ENCODE data around the gene MS4A6A.

Gene MS4A6A

GRCh38 chr11:60127311-60127811 is 55.5 kb downstream of the MS4A6A start:
- no peak overlapping the region for H3K27ac ChIP-seq (ENCODE audit: low read length)
- no peak overlapping the region for H3K9ac ChIP-seq (ENCODE audit: low read depth, low read length)
- H3K36me3 ChIP-seq (ENCODE audit: insufficient read depth, low read depth, low read length) = no peaks in the 10 kb centered on the region
- 0 out of 2 replicates have a peak, but pooled peaks cover 8% of the 10 kb centered on the region for H3K4me1 ChIP-seq (ENCODE audit: insufficient read depth, low read length)
- no peak overlapping the region for H3K4me3 ChIP-seq (ENCODE audit: low read length)
- H3K9me3 ChIP-seq (ENCODE audit: insufficient read depth, low read depth, low read length) = no peaks in the 10 kb centered on the region
- no peaks in the 10 kb centered on the region for H3K27me3 ChIP-seq (ENCODE audit: insufficient read depth, low read length)

- no peak overlapping the region for H3K9ac ChIP-seq (ENCODE audit: low read depth, low read length)
- H3K4me1 ChIP-seq (ENCODE audit: insufficient read depth, low read length) = peaks cover 12% of the 10 kb centered on the region; the same call in 1 of the 2 replicates
- H3K4me3 ChIP-seq (ENCODE audit: low read length) = no peak overlapping the region
- no peaks in the 10 kb centered on the region for H3K27me3 ChIP-seq (ENCODE audit: insufficient read depth, low read length)
- no peak overlapping the region for H3K27ac ChIP-seq (ENCODE audit: low read length)
- no peaks in the 10 kb centered on the region for H3K36me3 ChIP-seq (ENCODE audit: insufficient read depth, low read depth, low read length)
- no peaks in the 10 kb centered on the region for H3K9me3 ChIP-seq (ENCODE audit: insufficient read depth, low read depth, low read length)
Measured at GRCh38 chr11:60125956-60126585, 56.8 kb downstream of the MS4A6A start.

GRCh38 chr11:60124802-60125432 is 58.0 kb downstream of the MS4A6A start:
- H3K9me3 ChIP-seq (ENCODE audit: insufficient read depth, low read depth, low read length) = no peaks in the 10 kb centered on the region
- no peak overlapping the region for H3K9ac ChIP-seq (ENCODE audit: low read depth, low read length)
- no peak overlapping the region for H3K4me3 ChIP-seq (ENCODE audit: low read length)
- peaks cover 18% of the 10 kb centered on the region; the same call in 1 of the 2 replicates for H3K4me1 ChIP-seq (ENCODE audit: insufficient read depth, low read length)
- H3K27ac ChIP-seq (ENCODE audit: low read length) = no peak overlapping the region
- H3K36me3 ChIP-seq (ENCODE audit: insufficient read depth, low read depth, low read length) = no peaks in the 10 kb centered on the region
- no peaks in the 10 kb centered on the region for H3K27me3 ChIP-seq (ENCODE audit: insufficient read depth, low read length)

Measured in iPS-20b (cell line).